K562 (cell line): Measurements from ENCODE around the gene MAP3K19. TPM values are rescaled to one million over a fixed set of nuclear protein-coding genes. Genes with fewer than 3 reads are reported as not detected.

Experiments
- ATAC-seq: fragments of 200-7000 bp; cut with Tn5 transposase; 3 replicates; pipeline ENCODE4 v1.9.1; 2020; ENCODE audit warnings: moderate library complexity
- BruUV-seq: library from RNA; stranded (reverse); fragments of 400-500 nt; replicated peaks from 2 replicates; lab custom pipeline; 2021; lab: Mats Ljungman, UMichigan
- CTCF ChIA-PET: fragments of 300-600 bp; formaldehyde crosslinking; extraction: SDS; loops from one replicate; lab custom pipeline; 2021; ENCODE audit warnings: low intra/inter-chr PET ratio; lab: Yijun Ruan, JAX
- POLR2A ChIA-PET: fragments of 300-600, 350-650 bp; sonication (Branson Sonifier 250); formaldehyde crosslinking; extraction: SDS; loops from one replicate; lab custom pipeline; 2021; ENCODE audit warnings: antibody characterized with exemption, inconsistent platforms; lab: Yijun Ruan, JAX
- DNase-seq, 4 experiments: peaks; one replicate each; pipeline versions ENCODE4 v3.0.0 to v3.0.0-alpha.2; 2011 to 2018; ENCODE audit warnings: low spot score in 3 of 4, mixed read lengths in 3 of 4; ENCODE audit errors: extremely low read depth in 1 of 4
- FAIRE-seq: peaks from 2 replicates; lab custom pipeline; 2011; peaks lifted over from hg19 to GRCh38; lab: Jason Lieb, UNC
- H2AFZ ChIP-seq: 2 replicates; pipeline ENCODE4 v1.6.0; 2011; ENCODE audit warnings: low read depth, low read length, control low read depth, inconsistent platforms
- H3K27ac ChIP-seq: fragments of 200-600 bp; 3 replicates; pipeline ENCODE4 v1.8.0; 2011; ENCODE audit warnings: low read depth, mild to moderate bottlenecking, control low read depth, inconsistent platforms, low read length, moderate library complexity, mixed read lengths; ENCODE audit errors: extremely low read depth
- H3K27me3 ChIP-seq, 2 experiments: fragments of 300-600 bp in 1 of 2; 2 replicates in 1 of 2; 3 replicates in 1 of 2; pipeline versions ENCODE4 v1.6.0 to v1.8.0; 2011; ENCODE audit warnings: inconsistent platforms in 2 of 2, low read length in 2 of 2, mild to moderate bottlenecking in 1 of 2, mixed read lengths in 1 of 2, moderate library complexity in 1 of 2; ENCODE audit not compliant: control insufficient read depth in 2 of 2, insufficient read depth in 2 of 2
- H3K36me3 ChIP-seq: fragments of 300-600 bp; 3 replicates; pipeline ENCODE4 v1.8.0; 2011; ENCODE audit warnings: mild to moderate bottlenecking, low read length, inconsistent platforms; ENCODE audit not compliant: control insufficient read depth, insufficient read depth
- H3K4me1 ChIP-seq, 2 experiments: fragments of 200-600 bp in 1 of 2; replicated peaks in 1 of 2; 2 replicates in 1 of 2; 3 replicates in 1 of 2; pipeline versions ENCODE4 v1.5.1 to v1.8.0; 2011; ENCODE audit warnings: inconsistent platforms in 2 of 2, low read length in 2 of 2, mild to moderate bottlenecking in 1 of 2, mixed read lengths in 1 of 2, moderate library complexity in 1 of 2; ENCODE audit not compliant: control insufficient read depth in 2 of 2, insufficient read depth in 2 of 2
- H3K4me2 ChIP-seq: 2 replicates; pipeline ENCODE4 v1.6.1; 2011; ENCODE audit warnings: low read length, control low read depth, inconsistent platforms, mixed read lengths; ENCODE audit not compliant: insufficient read depth
- H3K4me3 ChIP-seq: fragments of 200-600 bp; sonication (generic), shearing (Covaris generic); 2 replicates; pipeline ENCODE4 v1.5.1; 2016; ENCODE audit warnings: control low read depth, inconsistent platforms
- H3K79me2 ChIP-seq: fragments of 200-600 bp; 3 replicates; pipeline ENCODE4 v1.8.0; 2011; ENCODE audit warnings: low read length, inconsistent platforms; ENCODE audit not compliant: control insufficient read depth, insufficient read depth
- H3K9ac ChIP-seq, 2 experiments: 2 replicates each; pipeline versions ENCODE4 v1.6.0 to v1.6.1; 2011; ENCODE audit warnings: low read depth in 2 of 2, low read length in 2 of 2, control low read depth in 1 of 2, inconsistent platforms in 1 of 2, mild to moderate bottlenecking in 1 of 2, mixed read lengths in 1 of 2; ENCODE audit not compliant: insufficient read depth in 1 of 2
- H3K9me1 ChIP-seq: one replicate; pipeline ENCODE4 v1.6.0; 2011; ENCODE audit warnings: inconsistent platforms, mild to moderate bottlenecking, low read length, moderate library complexity; ENCODE audit not compliant: control insufficient read depth, insufficient read depth
- H3K9me3 ChIP-seq: replicated peaks from 2 replicates; pipeline ENCODE4 v1.5.1; 2011; ENCODE audit warnings: low read depth, low read length, inconsistent platforms; ENCODE audit not compliant: control insufficient read depth, insufficient read depth
- H4K20me1 ChIP-seq: replicated peaks from 2 replicates; pipeline ENCODE4 v1.6.1; 2011; ENCODE audit warnings: low read length, inconsistent platforms, mixed read lengths; ENCODE audit not compliant: control insufficient read depth, insufficient read depth
- C11orf30 ChIP-seq: fragments of 450-650 bp; IDR thresholded peaks from 2 replicates; pipeline ENCODE4 v1.6.1; 2016; ENCODE audit warnings: low read depth, mild to moderate bottlenecking
- CEBPB ChIP-seq: fragments of 450-650 bp; IDR thresholded peaks from 2 replicates; pipeline ENCODE4 v1.6.1; 2016; ENCODE audit warnings: missing genetic modification characterization, missing compliant biosample characterization
- CEBPG ChIP-seq, 3 experiments: fragments of 200-800 bp in 1 of 3; sonication (Bioruptor generic) in 1 of 3; sonication (generic) in 1 of 3; formaldehyde crosslinking in 1 of 3; IDR thresholded peaks in 2 of 3; conservative IDR thresholded peaks in 1 of 3; 2 replicates each; pipeline versions ENCODE4 v1.6.1 to v1.8.0; 2016 to 2022; ENCODE audit warnings: missing compliant biosample characterization in 2 of 3, missing genetic modification characterization in 2 of 3, mild to moderate bottlenecking in 1 of 3, missing genetic modification reagents in 1 of 3
- MAFF ChIP-seq: IDR thresholded peaks from 2 replicates; pipeline ENCODE4 v1.6.1; 2012; ENCODE audit warnings: low read length, improper control_type of control experiment
- MAFG ChIP-seq: fragments of 450-650 bp; conservative IDR thresholded peaks from 2 replicates; pipeline ENCODE4 v1.6.1; 2016; ENCODE audit warnings: missing genetic modification characterization, missing compliant biosample characterization
- MAFK ChIP-seq: IDR thresholded peaks from 2 replicates; pipeline ENCODE4 v1.6.1; 2011; ENCODE audit warnings: low read length, improper control_type of control experiment
- MEIS2 ChIP-seq: fragments of 450-650 bp; IDR thresholded peaks from 2 replicates; pipeline ENCODE4 v1.6.1; 2014; ENCODE audit warnings: mild to moderate bottlenecking; ENCODE audit not compliant: partially characterized antibody
- MXD1 ChIP-seq: fragments of 250-450 bp; sonication (Bioruptor Pico); IDR thresholded peaks from 2 replicates; pipeline ENCODE4 v1.8.0; 2021; ENCODE audit warnings: borderline replicate concordance, mild to moderate bottlenecking, moderate library complexity; ENCODE audit not compliant: poor library complexity, severe bottlenecking
- NFE2 ChIP-seq: IDR thresholded peaks from 2 replicates; pipeline ENCODE4 v1.6.1; 2014; ENCODE audit warnings: antibody characterized with exemption, low read depth
- NFE2L1 ChIP-seq: fragments of 450-650 bp; IDR thresholded peaks from 2 replicates; pipeline ENCODE4 v1.6.1; 2016; ENCODE audit warnings: missing genetic modification characterization, low read depth, mild to moderate bottlenecking, missing compliant biosample characterization, moderate library complexity, borderline replicate concordance
- RNF219 ChIP-seq: fragments of 250-450 bp; sonication (Bioruptor Pico); IDR thresholded peaks from 2 replicates; pipeline ENCODE4 v1.5.0; 2022; ENCODE audit warnings: mild to moderate bottlenecking
- SIN3A ChIP-seq, 2 experiments: fragments of 150-350 bp in 1 of 2; IDR thresholded peaks; 2 replicates each; pipeline ENCODE4 v1.6.1; 2011 to 2016; ENCODE audit warnings: borderline replicate concordance in 2 of 2, low read depth in 2 of 2, low read length in 2 of 2, mild to moderate bottlenecking in 2 of 2, moderate library complexity in 2 of 2; ENCODE audit not compliant: control insufficient read depth in 1 of 2
- SMAD4 ChIP-seq: fragments of 250-450 bp; sonication (Bioruptor Pico); conservative IDR thresholded peaks from 2 replicates; pipeline ENCODE4 v1.8.0; 2021; ENCODE audit warnings: inconsistent platforms, mild to moderate bottlenecking, moderate library complexity
- SRSF3 ChIP-seq: fragments of 200-400 bp; formaldehyde crosslinking; IDR thresholded peaks from 2 replicates; pipeline ENCODE4 v1.6.1; 2016; ENCODE audit warnings: mild to moderate bottlenecking, low read length, moderate library complexity; ENCODE audit not compliant: insufficient read depth
- ZC3H8 ChIP-seq: fragments of 450-650 bp; IDR thresholded peaks from 2 replicates; pipeline ENCODE4 v1.6.1; 2017
- ZNF316 ChIP-seq: fragments of 450-650 bp; IDR thresholded peaks from 2 replicates; pipeline ENCODE4 v1.6.1; 2016
- WGBS: fragments of 100-300 bp; shearing (Covaris generic); methylation state at CpG from one replicate; pipeline ENCODE4 v1.1.6; 2016; ENCODE audit warnings: low coverage, mixed read lengths; ENCODE audit not compliant: insufficient coverage; ENCODE audit errors: missing lambda C conversion rate; 5-methylcytosine and 5-hydroxymethylcytosine counted together
- in situ Hi-C: fragments of 300-500 bp; cut with MboI; formaldehyde crosslinking; loops from 4 replicates; pipeline ENCODE4 v1.15.0; 2018; ENCODE audit warnings: inconsistent platforms, mixed read lengths
- intact Hi-C: fragments of 100-400 bp; cut with micrococcal nuclease; formaldehyde crosslinking; loops from 2 replicates; pipeline ENCODE4 v1.14.2; 2022
- polyA plus RNA-seq, 8 experiments: library from polyadenylated mRNA; depleted of rRNA in 4 of 8; stranded (reverse) in 5 of 8; unstranded in 3 of 8; fragments of >200 nt; fragmentation: Nextera tagmentation in 2 of 8; fragmentation: Illumina TruSeq in 1 of 8; extraction: Ambion mirVana in 2 of 8; extraction: Trizol in 1 of 8; gene quantifications; 2 replicates each; pipeline versions ENCODE4 v1.2.1 to v1.2.3, GENCODE V29; 2011 to 2014; ENCODE audit warnings: inconsistent platforms in 1 of 8, missing spikeins in 1 of 8
- total RNA-seq, 7 experiments: library from RNA; depleted of rRNA in 6 of 7; stranded (reverse); fragments of >200 nt in 6 of 7; fragmentation: Illumina TruSeq in 2 of 7; extraction: Trizol in 2 of 7; gene quantifications; 2 replicates each; pipeline versions ENCODE4 v1.2.1 to v1.2.3, GENCODE V29; 2011 to 2021; ENCODE audit warnings: low replicate concordance in 1 of 7

Gene MAP3K19
- total and polyA plus RNA-seq, 9 of the 15 experiments (the other 6 are each of a cell fraction or from before 2014, with no cell fraction given) = 0.29 TPM; not detected in 8

GRCh38 chr2:134927195-134927594 lies 120.1 kb downstream of the MAP3K19 start:
- Histone ChIP-seq H3K79me2 (peaks cover 99% of the 10 kb centered on the region), H3K27ac (no peak overlapping the region), H4K20me1 (peaks cover 32% of the 10 kb centered on the region), H2AFZ (no peak overlapping the region), H3K4me3 (no peak overlapping the region), H3K9ac (no peak overlapping the region; a peak in 1 of 4 replicates), H3K27me3 (no peaks in the 10 kb centered on the region), H3K9me1 (no peaks in the 10 kb centered on the region), H3K4me1 (peaks cover 4 to 10% of the 10 kb centered on the region in 2 experiments; a peak in 3 of 5 replicates), H3K36me3 (peaks cover 65% of the 10 kb centered on the region; the same call in 2 of the 3 replicates), H3K9me3 (no peaks in the 10 kb centered on the region), H3K4me2 (no peak overlapping the region)
- ChIA-PET POLR2A (interaction anchor here (0.6 to 1.4 kb wide), 3 partner anchors 9 to 11 kb away, joined by 3 read pairs; partner anchors contain the start of gene CCNT2), CTCF (no interaction called here)
- WGBS = 62% methylated on average over 3 of the region's 3 CpGs
- intact Hi-C loops = no loop called here
- BruUV-seq = no TSS peak
- peak; percentile 54 for ATAC-seq
- FAIRE-seq = peak; percentile 75
- in situ Hi-C loops = no loop called here
- DNase-seq = peak in 1 of 4 experiments; percentile 24
- no peak for TF ChIP-seq SMAD4
- TF ChIP-seq RNF219 (CRISPR knock-in tag) = no peak
- no peak for TF ChIP-seq MXD1 (CRISPR knock-in tag)
- no peak for TF ChIP-seq SRSF3
- TF ChIP-seq SIN3A (IDR thresholded peaks at IDR 0.05; ENCODE audit: borderline replicate concordance in 2 of 2, control insufficient read depth in 1 of 2, low read depth in 2 of 2, low read length in 2 of 2) = no peak
- no peak for TF ChIP-seq MEIS2
- peak; percentile 58; the same call in 1 of the 2 replicates for TF ChIP-seq NFE2L1 (tag)
- TF ChIP-seq MAFK = peak; percentile 57; the same call in 1 of the 2 replicates
- TF ChIP-seq CEBPB (tag) = peak; percentile 72
- peak; percentile 80 for TF ChIP-seq MAFG
- TF ChIP-seq ZNF316 = peak; percentile 75
- no peak for TF ChIP-seq ZC3H8
- TF ChIP-seq NFE2 = peak; percentile 79
- peak; percentile 75 for TF ChIP-seq C11orf30
- TF ChIP-seq CEBPG (CRISPR knock-in tag; IDR thresholded peaks at IDR 0.05) = no peak
- TF ChIP-seq CEBPG (tag; conservative IDR thresholded peaks at IDR 0.05 in 1 of 2, IDR thresholded peaks at IDR 0.05 in 1 of 2) = peak in 1 of 2 experiments; percentile 29; a peak in 1 of 4 replicates
- TF ChIP-seq MAFF = peak; percentile 52; the same call in 1 of the 2 replicates
